Skin of body (tissue), 2 donors: Measurements from ENCODE around the gene FER1L5. TPM values are rescaled to one million over a fixed set of nuclear protein-coding genes. Genes with fewer than 3 reads are reported as not detected.

Source experiments
- DNase-seq: peaks from one replicate; lab custom pipeline; 2025; lab: John Stamatoyannopoulos, UW
- total RNA-seq: library from RNA; depleted of rRNA; stranded (reverse); fragments of >200 nt; gene quantifications from one replicate; pipeline ENCODE4 v1.2.3, GENCODE V29; 2014

FER1L5 gene
- total RNA-seq, 1 donor from 2014 or later, result 0.10 TPM

DNA sequence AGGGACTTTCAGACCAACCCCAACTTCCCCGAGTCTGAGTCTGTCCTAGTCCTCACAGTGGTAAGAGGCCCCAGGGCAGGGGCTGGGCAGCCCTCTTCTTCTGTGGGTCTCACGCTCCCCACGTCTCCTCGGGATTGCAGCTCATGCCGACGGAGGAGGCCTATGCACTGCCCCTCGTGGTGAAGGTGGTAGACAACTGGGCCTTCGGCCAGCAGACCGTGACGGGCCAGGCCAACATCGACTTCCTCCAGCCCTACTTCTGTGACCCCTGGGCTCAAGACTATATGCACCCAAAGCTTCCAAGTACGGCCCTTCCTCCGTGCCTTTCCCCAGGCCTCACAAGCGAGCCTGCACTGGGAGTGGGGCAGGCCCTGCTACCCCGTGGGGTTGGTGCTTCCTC, 53.0 kb downstream of the FER1L5 start:
- DNase-seq, result no peak

DNA sequence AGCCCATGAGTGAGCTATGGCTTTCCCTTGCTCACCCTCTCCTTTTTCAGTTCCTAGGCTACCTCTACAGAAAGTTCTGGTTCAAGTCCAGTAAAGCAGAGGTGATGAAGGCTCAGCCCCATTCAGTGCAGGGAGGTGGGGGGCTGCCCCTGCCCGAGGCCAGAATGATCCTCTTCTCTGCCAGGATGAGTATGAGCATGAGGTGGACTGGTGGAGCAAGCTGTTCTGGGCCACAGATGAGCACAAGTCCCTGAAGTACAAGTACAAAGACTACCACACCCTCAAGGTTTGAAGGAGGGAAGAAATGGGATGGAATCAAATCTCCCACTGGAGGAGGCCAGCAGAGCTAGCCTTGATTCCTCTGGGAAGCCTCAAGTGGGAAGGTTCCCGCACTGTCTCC, 54.9 kb downstream of the FER1L5 start:
- DNase-seq, result no peak

DNA sequence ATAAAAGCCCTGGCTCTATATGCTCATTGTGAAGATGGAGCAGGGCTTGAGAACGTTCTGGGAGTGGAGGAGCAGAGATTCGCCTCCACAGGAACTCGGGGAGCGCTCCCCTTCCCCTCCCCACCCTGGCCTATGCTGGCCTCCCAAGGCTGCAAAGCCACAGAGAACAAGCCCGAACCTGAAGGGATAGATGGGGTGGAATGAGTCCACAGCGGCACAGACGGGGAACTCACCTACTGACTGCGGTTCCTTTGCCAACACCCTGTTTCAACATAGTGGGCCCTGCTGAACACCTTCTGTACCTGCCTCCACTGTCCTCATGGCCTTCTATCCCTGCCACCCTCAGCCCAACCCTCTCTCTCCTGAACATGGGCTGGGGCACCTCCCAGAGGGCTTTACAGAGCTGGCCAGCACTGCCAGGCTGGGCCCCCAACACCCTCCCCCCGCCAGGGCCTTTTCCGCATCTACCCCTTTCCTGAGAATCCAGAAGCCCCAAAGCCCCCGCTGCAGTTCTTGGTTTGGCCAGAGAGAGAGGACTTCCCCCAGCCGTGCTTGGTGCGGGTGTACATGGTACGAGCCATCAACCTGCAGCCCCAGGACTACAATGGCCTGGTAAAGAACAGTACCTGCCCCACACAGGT, 55.8 kb downstream of the FER1L5 start:
- no peak for DNase-seq

DNA sequence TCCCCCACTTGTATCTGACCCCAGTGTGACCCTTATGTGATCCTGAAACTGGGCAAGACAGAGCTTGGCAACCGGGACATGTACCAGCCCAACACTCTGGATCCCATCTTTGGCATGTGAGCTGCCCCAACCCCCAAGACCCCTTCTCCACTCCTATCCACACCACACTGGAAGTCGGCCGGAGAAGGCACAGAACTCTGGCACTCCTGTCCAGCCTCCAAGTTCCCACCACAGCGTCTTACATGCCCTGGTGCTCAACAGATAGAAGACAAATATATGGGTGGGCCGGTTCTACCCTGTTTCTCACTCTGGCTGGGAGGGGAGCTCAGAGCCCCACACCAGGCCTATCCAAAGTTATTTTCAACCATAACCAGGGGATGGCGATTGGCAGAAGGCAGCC, 56.5 kb downstream of the FER1L5 start:
- no peak for DNase-seq

DNA sequence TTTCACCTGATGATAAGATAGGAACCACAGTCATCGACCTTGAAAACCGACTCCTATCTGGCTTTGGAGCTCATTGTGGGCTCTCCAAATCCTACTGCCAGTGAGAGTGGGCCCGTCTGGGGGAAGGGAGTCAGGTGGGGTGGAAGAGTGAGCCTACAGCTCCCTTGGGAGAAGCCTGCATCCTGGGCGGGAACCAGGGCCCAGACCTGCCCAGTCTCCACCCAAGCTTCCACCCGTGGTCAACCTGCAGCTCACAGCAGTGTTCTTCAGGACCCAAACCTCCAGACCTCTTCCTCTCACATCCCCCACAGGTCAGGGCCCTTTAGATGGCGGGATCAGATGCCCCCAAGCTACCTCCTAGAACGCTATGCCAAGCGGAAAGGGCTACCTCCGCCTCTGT, 57.1 kb downstream of the FER1L5 start:
- DNase-seq, result no peak

DNA sequence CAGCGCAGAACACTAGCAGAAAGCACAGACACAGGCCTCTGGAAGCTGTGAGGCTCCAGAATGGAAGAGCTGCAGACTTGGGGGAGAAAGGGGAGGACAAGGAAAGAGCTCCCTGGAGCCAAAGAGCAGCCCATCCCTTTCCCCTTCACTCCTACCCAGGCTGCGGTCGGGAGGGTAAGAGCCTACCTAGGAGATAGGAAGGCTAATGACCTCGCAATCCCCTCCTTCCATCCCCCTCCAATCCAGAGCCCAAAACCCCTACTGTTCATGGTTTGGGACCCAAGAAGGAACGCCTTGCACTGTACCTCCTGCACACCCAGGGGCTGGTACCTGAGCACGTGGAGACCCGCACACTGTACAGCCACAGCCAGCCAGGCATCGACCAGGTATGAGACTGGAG, 57.5 kb downstream of the FER1L5 start:
- DNase-seq, result no peak

DNA sequence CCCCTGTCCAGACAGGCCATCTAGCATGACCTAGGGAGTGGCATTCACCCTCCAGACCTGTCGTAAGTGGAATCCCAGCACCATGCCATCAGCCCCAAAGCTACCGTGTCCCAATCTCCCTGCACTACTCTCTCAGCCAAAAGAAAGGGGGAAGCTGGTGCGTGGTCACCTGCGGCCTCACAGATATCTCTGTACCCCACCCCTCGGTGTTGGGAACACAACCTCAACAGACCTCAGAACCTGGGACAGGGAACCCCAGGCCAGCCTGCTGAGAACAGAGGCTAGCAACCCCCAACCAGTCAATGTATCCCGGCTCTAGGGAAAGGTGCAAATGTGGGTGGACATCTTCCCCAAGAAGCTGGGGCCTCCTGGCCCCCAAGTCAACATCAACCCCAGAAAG, 59.1 kb downstream of the FER1L5 start:
- no peak for DNase-seq

DNA sequence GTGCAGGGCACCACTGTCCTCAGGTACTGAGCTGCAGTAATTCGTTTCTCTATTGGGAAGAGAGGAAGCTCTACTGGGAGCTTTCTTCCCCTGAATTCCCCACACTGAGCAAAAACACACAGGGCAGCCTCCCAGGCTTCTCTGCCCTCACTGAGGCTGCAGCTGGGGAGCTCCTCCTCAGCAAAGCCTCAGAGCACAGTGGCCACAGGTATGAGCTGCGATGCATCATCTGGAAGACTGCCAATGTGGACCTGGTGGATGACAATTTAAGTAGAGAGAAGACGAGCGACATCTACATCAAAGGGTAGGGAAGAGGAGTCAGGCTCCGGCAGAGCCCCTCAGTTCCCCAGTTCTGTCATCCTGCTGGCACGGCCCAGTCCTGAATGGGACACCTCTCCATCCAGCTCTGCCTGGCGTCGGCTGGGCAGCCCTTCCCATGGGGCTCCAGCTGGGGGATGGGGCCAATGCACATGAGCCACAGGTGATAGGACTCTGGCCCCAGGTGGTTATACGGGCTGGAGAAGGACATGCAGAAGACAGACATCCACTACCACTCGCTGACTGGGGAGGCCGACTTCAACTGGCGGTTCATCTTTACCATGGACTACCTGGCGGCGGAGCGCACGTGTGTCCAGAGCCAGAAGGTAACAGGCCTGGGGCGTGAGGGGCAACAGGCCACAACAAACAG, 59.7 kb downstream of the FER1L5 start:
- no peak for DNase-seq

DNA sequence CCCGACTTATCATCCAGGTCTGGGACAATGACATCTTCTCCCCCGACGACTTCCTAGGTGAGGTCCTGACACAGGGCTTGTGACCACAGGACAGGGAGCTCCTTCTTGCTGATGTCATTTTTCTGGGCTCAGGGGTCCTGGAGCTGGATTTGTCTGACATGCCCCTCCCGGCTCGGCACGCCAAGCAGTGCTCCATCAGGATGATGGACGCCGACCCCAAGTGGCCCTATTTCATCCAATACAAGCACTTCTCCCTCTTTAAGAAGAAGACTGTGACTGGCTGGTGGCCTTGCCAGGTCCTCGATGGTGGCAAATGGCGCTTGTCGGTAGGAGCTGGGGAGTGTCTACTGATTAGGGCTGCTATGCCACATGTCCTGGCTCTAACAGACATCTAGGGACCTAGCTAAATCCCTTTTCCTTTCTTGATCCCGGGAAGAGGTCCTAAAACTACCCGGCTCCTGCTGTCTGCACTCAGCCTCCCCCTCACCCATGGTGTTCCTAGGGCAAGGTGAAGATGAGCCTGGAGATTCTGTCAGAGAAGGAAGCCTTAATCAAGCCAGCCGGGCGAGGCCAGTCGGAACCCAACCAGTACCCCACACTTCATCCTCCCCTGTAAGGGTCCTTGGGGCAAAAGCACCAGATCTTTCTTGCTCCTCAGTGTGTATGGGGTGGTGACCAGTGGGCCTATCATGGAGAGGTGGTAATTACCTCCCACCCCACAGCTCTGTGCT, 60.6 kb downstream of the FER1L5 start:
- no peak for DNase-seq

DNA sequence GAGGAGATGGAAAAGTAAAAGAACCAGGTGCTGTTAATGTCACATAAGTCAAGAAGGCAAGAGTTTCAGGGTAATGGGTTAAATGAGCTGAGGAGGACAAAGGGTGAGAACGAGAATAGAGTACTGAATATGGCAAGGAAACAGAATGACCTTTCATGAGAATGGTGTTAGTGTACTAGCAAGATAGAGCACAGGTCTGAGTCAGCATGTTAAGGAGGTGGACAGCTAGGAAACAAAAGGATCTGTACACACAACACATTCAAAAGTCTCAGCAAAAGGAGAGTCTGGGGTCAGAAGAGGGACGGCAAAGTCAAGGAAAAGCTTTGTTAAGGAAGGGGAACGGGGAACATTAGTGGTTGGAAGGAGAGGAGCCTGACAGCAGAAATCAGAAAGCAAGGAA, 68.4 kb downstream of the FER1L5 start:
- DNase-seq, result no peak

DNA sequence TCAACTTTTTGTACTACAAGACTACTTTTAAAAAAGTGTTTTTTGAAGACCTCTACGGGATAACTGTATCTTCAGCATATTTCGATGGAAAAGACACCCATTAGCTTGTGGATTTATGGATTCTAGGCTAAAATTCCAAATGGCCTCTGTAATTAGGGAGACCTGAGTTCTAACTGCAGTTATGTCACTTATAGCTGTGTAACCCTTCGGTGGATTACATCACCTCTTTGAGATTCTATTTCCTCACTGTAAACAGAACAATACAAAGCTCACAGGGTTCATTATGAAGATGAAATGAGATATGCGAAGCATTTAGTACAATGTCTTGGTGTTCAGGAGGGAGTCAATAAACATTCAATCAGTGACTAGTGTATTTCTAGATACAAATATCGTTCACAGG, 73.1 kb downstream of the FER1L5 start:
- DNase-seq, result no peak

DNA sequence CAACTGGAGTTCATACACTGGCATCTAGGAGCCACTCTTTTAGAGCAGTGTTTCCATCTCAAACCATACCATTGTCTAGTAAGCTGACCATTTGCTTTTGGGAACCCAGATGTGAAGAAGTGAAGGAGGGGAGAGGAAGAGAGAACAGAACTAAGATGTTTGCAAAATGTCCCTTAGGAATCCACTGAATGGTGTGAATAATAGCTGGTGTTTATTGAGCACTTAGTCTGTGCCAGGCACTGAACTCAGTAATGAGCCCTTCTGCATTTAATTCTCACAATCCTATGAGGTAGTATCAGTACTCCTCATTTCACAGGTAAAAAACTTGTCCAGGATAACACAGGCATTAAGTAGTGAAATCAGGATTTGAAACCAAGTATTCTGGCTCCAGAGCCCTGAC, 73.8 kb downstream of the FER1L5 start:
- no peak for DNase-seq

DNA sequence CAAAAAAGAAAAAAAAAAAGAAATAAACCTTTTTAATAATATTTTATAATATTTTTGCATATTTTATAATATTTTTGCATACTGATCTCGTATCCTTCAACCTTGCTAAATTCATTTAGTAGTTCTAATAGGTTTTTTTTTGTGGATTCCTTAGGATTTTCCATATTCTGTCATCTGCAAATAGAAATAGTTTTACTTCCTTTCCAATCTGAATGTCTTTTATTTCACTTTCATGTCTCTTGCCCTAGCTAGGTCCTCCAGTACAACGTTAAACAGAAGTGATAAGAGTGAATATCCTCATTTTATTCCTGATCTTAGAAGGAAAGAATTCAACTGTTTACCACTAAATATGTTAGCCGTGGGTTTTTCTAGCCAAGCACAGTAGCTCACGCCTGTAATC, 83.6 kb downstream of the FER1L5 start:
- DNase-seq, result no peak

DNA sequence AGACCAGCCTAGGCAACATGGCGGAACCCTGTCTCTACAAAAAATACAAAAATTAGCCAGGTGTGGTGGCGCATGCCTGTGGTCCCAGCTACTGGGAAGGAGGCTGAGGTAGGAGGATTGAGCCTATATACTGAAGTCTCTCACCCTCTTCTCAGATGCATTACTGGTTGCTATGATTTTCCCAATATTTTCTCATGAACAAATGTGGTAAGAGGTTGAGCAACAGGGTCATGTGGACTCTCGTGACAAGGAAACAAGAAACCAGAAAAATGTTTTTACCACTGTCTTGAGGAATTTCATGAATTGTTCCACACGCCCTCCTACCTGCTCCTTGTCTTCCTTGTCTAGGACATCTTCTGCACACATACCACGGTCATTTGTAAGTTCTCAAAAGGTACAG, 84.9 kb downstream of the FER1L5 start:
- no peak for DNase-seq

DNA sequence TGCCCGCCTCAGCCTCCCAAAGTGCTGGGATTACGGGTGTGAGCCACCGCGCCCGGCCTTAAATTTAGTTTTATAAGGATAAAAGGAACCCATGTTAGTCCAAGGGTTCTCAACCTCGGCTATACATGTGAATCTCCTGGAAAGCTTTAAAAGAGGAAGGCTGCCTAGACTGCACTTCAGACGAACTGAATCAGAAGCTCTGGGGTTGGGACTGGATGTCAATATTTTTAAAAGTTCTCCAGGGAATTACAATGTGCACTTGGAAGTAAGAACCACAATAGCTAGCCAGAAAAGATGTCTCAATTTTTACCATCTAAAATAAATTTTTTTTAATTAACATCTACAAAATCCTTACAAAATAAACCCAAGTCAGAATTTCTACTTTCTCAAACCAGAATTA, 87.2 kb downstream of the FER1L5 start:
- DNase-seq, result no peak

DNA sequence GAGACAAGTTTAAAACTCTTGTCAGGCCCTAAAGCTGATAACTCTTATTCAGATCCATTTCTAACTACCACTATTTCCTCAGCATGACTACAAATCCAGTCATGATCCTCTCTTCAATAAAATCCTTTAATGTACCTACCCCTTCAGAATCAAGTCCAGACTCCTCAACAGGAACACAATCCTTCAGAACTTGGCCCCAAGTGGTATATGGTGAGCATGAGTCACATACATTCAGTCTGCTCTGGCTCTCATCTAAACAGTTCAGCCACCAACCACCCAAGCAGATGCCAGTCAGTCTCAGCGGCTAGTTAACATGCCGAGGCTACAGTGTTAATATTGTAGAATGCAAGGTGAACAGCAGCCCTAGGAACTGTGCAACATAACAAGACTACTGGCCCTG, 87.6 kb downstream of the FER1L5 start:
- no peak for DNase-seq

DNA sequence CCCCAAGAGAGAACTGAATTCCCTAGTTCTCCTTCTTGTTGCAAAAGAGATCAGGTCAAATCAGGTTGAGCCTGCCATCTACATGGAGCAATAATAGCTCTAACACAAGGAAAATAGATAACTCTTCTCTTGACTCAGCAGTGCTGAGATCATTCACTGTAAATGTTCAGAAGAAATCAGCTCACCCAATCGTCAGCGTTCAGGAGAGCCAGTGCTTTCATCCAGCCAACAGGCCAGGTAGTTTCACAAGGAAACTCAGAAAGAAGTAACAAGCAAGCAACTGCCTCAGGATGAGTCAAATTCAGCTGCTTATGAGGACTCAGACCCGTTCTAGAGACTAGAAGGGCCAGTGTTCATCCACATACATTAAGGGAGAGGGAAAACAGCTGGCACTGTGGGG, 91.4 kb downstream of the FER1L5 start:
- no peak for DNase-seq

DNA sequence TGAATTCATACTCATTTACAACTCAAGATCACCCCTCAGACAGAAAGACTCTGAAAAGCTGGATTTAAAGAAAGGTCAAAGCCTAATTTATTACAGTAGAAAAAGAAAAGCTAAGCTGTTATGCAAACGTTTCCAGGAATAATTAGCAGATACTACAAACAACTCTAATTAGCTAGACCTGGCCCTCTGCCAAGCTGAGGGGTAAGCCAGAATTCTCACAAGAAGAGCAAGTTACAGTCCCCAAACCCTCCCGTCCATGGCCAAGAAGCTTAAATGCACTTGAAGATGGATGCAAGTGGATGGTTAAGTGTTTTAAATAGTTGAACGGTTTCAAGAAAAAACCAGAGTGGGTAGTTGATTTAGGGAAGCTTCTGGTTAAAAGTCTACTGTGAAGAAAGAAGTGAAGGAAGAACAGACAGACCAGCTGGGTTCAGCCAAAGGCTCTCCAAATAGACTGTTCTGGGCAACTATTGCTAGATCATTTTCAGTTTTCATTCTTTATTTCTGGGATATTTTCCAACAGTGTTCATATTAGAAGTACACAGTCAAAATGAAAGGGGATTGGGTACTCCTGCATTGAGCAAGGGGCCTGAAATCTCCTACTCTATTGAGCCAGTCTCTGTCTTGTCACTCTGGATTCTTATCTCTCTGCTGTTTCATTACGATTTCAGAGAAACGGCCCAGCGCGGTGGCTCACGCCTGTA, 92.5 kb downstream of the FER1L5 start:
- no peak for DNase-seq

DNA sequence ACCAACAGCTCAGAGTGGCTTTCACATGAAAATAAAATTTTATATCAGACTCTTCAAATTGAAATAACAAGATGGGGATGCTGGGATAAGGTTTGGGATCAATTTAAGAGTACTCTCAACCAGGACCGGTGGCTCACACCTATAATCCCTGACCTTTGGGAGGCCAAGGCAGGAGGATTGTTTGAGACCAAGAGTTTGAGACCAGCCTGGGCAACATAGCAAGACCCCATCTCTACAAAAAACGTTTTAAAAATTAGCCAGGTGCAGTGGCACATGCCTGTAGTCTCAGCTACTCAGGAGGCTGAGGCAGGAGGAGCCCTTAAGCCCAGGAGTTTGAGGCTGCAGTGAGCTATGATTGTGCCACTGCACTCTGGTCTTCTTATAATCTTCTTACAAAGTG, 94.7 kb downstream of the FER1L5 start:
- DNase-seq, result no peak

DNA sequence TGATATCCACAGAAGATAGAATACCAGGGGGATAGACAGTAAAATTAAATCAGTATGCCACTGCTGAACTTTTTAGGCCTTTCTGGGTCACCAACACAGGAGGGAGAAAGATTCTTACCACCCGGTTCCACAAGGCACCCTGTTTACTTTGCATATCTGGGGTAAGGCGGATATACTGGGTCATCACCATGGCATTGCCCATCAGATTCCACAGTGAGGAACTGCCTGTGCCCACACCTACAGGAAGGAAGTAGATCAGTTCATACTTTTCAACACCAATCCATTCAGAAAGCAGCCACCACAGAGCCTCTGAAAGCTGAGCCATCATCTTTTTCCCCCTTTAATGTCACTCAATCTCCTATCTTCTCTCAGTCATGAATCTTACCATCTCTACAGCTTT, 95.3 kb downstream of the FER1L5 start:
- no peak for DNase-seq

DNA sequence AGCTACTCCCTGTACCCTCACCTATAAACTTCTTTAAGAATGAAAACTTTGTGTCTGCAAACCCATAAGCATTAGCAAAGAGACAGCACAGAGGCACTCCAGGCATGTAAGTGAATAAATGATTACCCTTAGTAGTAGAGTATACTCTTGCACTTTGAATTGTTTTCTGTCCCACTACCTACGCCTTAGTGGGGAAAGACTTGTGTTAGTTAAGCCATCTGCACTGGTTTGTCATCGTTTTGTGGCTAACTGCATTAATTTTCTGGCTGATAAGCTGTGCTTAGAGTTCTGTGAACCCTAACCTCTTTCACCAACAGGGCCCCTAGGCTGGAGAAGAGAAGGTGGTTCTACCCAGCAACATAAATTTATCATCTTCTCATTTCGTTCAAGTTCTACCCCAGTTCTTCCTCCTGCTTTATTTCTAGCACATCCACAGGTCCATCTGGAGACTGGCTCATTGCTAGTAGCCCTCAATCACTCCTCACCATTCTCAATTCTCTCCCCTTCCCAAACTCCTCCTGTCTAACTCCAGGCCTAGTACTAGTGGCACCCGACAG, 96.6 kb downstream of the FER1L5 start:
- no peak for DNase-seq
